Measurements from ENCODE around the gene ACBD6.

ACBD6 gene

GRCh38 chr1:180267211-180267561 is 235.2 kb downstream of the ACBD6 start:
- FAIRE-seq: no peak

GRCh38 chr1:180266275-180267210 is 235.8 kb downstream of the ACBD6 start:
- FAIRE-seq: no peak

GRCh38 chr1:180265871-180266270 is 236.5 kb downstream of the ACBD6 start:
- FAIRE-seq: no peak

GRCh38 chr1:180265201-180265600 is 237.2 kb downstream of the ACBD6 start:
- FAIRE-seq: no peak

GRCh38 chr1:180264595-180264994 is 237.8 kb downstream of the ACBD6 start:
- FAIRE-seq: no peak

GRCh38 chr1:180262628-180263488 is 239.5 kb downstream of the ACBD6 start:
- no peak for FAIRE-seq

- no peak for FAIRE-seq
Observed at GRCh38 chr1:180261524-180262155, 240.7 kb downstream of the ACBD6 start.

GRCh38 chr1:180261030-180261429 is 241.3 kb downstream of the ACBD6 start:
- FAIRE-seq: no peak

GRCh38 chr1:180260541-180260940 is 241.8 kb downstream of the ACBD6 start:
- FAIRE-seq: no peak

GRCh38 chr1:180259431-180260338 is 242.7 kb downstream of the ACBD6 start:
- FAIRE-seq: no peak

- FAIRE-seq: no peak
Observed at GRCh38 chr1:180258935-180259334, 243.4 kb downstream of the ACBD6 start.

- no peak for FAIRE-seq
Observed at GRCh38 chr1:180258290-180258689, 244.1 kb downstream of the ACBD6 start.

GRCh38 chr1:180257486-180257885 is 244.9 kb downstream of the ACBD6 start:
- FAIRE-seq: no peak

- no peak for FAIRE-seq
Observed at GRCh38 chr1:180257028-180257386, 245.4 kb downstream of the ACBD6 start.

GRCh38 chr1:180256341-180257027 is 245.9 kb downstream of the ACBD6 start:
- no peak for FAIRE-seq

- FAIRE-seq: no peak
Observed at GRCh38 chr1:180255536-180256340, 246.6 kb downstream of the ACBD6 start.

- no peak for FAIRE-seq
Observed at GRCh38 chr1:180254854-180255253, 247.5 kb downstream of the ACBD6 start.

- no peak for FAIRE-seq
Observed at GRCh38 chr1:180254496-180254819, 247.9 kb downstream of the ACBD6 start.

GRCh38 chr1:180253585-180254495 is 248.5 kb downstream of the ACBD6 start:
- FAIRE-seq: no peak

Measured in TTC549 (cell line).